Naive thymus-derived CD4-positive, alpha-beta T cell (primary cell): ENCODE results near the gene MYZAP. TPM values are rescaled to one million over a fixed set of nuclear protein-coding genes. Genes with fewer than 3 reads are reported as not detected.
A peak's percentile ranks its signal among the peaks of the same experiment; 100 is the strongest.

Source experiments
- ATAC-seq: fragments of 150-1000 bp; cut with Tn5 transposase; 2 replicates; pipeline ENCODE4 v1.10.0; 2021; ENCODE audit warnings: mild to moderate bottlenecking, moderate library complexity
- CTCF ChIA-PET: fragments of 350-600 bp; sonication (Branson Sonifier 250); formaldehyde crosslinking; loops from one replicate; lab custom pipeline; 2021; ENCODE audit warnings: antibody characterized with exemption; lab: Charles Lee
- POLR2A ChIA-PET: fragments of 350-600 bp; sonication (Branson Sonifier 250); formaldehyde crosslinking; loops from one replicate; lab custom pipeline; 2021; ENCODE audit warnings: antibody characterized with exemption, inconsistent platforms; lab: Charles Lee
- DNase-seq, 9 donors: peaks; one replicate each; pipeline versions ENCODE4 v3.0.0 to v3.0.0-alpha.2; 2020 to 2022; ENCODE audit warnings: mixed read lengths in 1 of 9
- H3K27ac ChIP-seq: one replicate; pipeline ENCODE4 v1.7.0; 2013; ENCODE audit warnings: mild to moderate bottlenecking, low read depth, low read length, moderate library complexity
- H3K27me3 ChIP-seq, 2 donors: one replicate each; pipeline ENCODE4 v1.7.0; 2013; ENCODE audit warnings: low read length in 2 of 2, mild to moderate bottlenecking in 2 of 2, moderate library complexity in 2 of 2; ENCODE audit not compliant: control insufficient read depth in 2 of 2, insufficient read depth in 2 of 2
- H3K36me3 ChIP-seq, 3 experiments: 1 replicate in 2 of 3; 2 replicates in 1 of 3; pipeline ENCODE4 v1.7.0; 2013; ENCODE audit warnings: low read length in 3 of 3, mild to moderate bottlenecking in 3 of 3, moderate library complexity in 1 of 3; ENCODE audit not compliant: insufficient read depth in 3 of 3, control insufficient read depth in 2 of 3
- H3K4me1 ChIP-seq, 2 donors: one replicate each; pipeline ENCODE4 v1.7.0; 2013; ENCODE audit warnings: low read length in 2 of 2, mild to moderate bottlenecking in 2 of 2, moderate library complexity in 1 of 2; ENCODE audit not compliant: control insufficient read depth in 2 of 2, insufficient read depth in 2 of 2
- H3K4me3 ChIP-seq: 2 replicates; pipeline ENCODE4 v1.7.0; 2013; ENCODE audit warnings: mild to moderate bottlenecking, low read length
- H3K9me3 ChIP-seq, 3 experiments: 1 replicate in 2 of 3; 2 replicates in 1 of 3; pipeline ENCODE4 v1.7.0; 2013; ENCODE audit warnings: low read length in 3 of 3; ENCODE audit not compliant: control insufficient read depth in 2 of 3
- H3K27ac Mint-ChIP-seq, 9 donors: one replicate each; pipeline ENCODE4 v1.8.0; 2020 to 2022; ENCODE audit warnings: mixed read lengths in 9 of 9, mild to moderate bottlenecking in 8 of 9, moderate library complexity in 5 of 9, inconsistent platforms in 2 of 9
- H3K27me3 Mint-ChIP-seq, 5 donors: one replicate each; pipeline ENCODE4 v1.8.0; 2021 to 2022; ENCODE audit warnings: mixed read lengths in 5 of 5, mild to moderate bottlenecking in 1 of 5
- H3K36me3 Mint-ChIP-seq, 5 donors: one replicate each; pipeline ENCODE4 v1.8.0; 2020 to 2022; ENCODE audit warnings: mixed read lengths in 5 of 5, mild to moderate bottlenecking in 3 of 5, inconsistent platforms in 1 of 5
- H3K4me1 Mint-ChIP-seq, 7 donors: one replicate each; pipeline ENCODE4 v1.8.0; 2020 to 2022; ENCODE audit warnings: mixed read lengths in 7 of 7, mild to moderate bottlenecking in 3 of 7, inconsistent platforms in 1 of 7
- H3K4me3 Mint-ChIP-seq, 10 donors: one replicate each; pipeline ENCODE4 v1.8.0; 2020 to 2022; ENCODE audit warnings: mild to moderate bottlenecking in 10 of 10, mixed read lengths in 10 of 10, moderate library complexity in 6 of 10, inconsistent platforms in 2 of 10
- H3K9me3 Mint-ChIP-seq, 11 donors: one replicate each; pipeline ENCODE4 v1.8.0; 2020 to 2022; ENCODE audit warnings: mixed read lengths in 11 of 11, mild to moderate bottlenecking in 4 of 11, inconsistent platforms in 1 of 11, moderate library complexity in 1 of 11
- intact Hi-C, 2 donors: fragments of 100-400 bp; cut with micrococcal nuclease; formaldehyde crosslinking; loops; one replicate each; pipeline ENCODE4 v1.15.1; 2023
- polyA plus RNA-seq, 2 donors: library from polyadenylated mRNA; unstranded; fragments of 300-500 nt; fragmentation: Illumina TruSeq; gene quantifications; one replicate each; pipeline ENCODE4 v1.2.3, GENCODE V29; 2021
- total RNA-seq, 6 experiments: library from RNA in 5 of 6; stranded (reverse) in 5 of 6; gene quantifications; 1 replicate in 5 of 6; 2 replicates in 1 of 6; pipeline ENCODE4 v1.2.3 and lab custom pipeline; 2021 to 2026

MYZAP gene
- total and polyA plus RNA-seq, 7 experiments from 2014 or later = 1.1 to 9.7 (median 2.2) TPM; not detected in 1

DNA sequence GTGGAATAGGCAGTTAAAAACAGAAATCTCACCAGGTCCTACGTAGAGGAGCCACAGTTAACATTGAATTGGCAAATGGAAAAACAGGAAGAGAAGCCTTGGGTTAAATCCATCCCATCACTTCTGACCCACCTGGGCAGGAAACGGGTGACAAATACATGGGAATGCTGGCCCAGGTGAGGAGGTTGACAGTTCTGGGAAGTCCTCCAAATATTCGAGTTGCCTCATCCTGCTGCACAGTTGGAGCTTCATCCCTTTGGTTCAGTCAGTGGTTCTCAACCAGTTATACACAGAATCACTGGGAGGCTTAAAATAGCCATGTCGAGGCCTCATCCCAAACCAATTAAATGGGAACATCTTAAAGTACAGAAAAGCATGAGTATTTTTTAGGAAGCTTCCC lies 5.3 kb downstream of the MYZAP start:
- no peak overlapping the region for H3K27ac Mint-ChIP-seq
- Histone ChIP-seq H3K27ac (no peak overlapping the region), H3K4me1 (peaks cover 0 to 5% of the 10 kb centered on the region in 2 donors), H3K36me3 (no peaks in the 10 kb centered on the region), H3K27me3 (no peaks in the 10 kb centered on the region), H3K9me3 (no peaks in the 10 kb centered on the region), H3K4me3 (no peak overlapping the region)
- ChIA-PET CTCF (no interaction called here), POLR2A (interaction anchor here (1.3 to 1.5 kb wide), 2 partner anchors 10 to 13 kb away, joined by 3 to 6 read pairs; no protein-coding TSS in a partner anchor)
- peaks cover 0 to 3% (median 0%) of the 10 kb centered on the region in 5 donors for H3K36me3 Mint-ChIP-seq
- H3K4me3 Mint-ChIP-seq = no peak overlapping the region
- intact Hi-C loops = no loop called here
- peaks cover 2 to 23% (median 13%) of the 10 kb centered on the region in 7 donors for H3K4me1 Mint-ChIP-seq
- H3K9me3 Mint-ChIP-seq = no peaks in the 10 kb centered on the region
- peaks cover 0 to 32% (median 7%) of the 10 kb centered on the region in 5 donors for H3K27me3 Mint-ChIP-seq
- DNase-seq (no peak), ATAC-seq (no peak)

DNA sequence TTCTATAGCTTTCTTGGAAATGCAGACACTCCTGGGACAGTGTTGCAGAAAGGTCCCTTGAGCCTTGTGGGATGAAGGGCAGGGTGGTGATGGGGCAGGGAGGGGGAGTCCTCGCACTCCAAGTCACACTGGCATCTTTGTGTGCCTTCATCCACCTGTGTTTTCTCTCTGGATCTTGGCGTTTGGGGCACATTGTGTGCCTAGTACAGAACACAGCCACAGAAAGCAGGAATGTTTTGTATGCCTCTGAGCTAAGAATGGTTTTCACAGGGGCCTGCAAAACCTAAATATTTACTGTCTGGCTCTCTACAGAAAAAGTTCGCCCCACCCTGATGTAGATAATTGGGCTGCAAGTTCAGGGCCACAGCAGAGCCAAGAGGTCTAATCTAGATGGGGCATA lies 5.7 kb downstream of the MYZAP start:
- Mint-ChIP-seq H3K27ac (peak overlapping the region in 1 of 9 donors; percentile 36), H3K36me3 (peaks cover 0 to 3% (median 0%) of the 10 kb centered on the region in 5 donors), H3K4me1 (peaks cover 2 to 19% (median 10%) of the 10 kb centered on the region in 7 donors), H3K9me3 (no peaks in the 10 kb centered on the region), H3K27me3 (peaks cover 0 to 31% (median 5%) of the 10 kb centered on the region in 5 donors), H3K4me3 (no peak overlapping the region)
- no peaks in the 10 kb centered on the region for H3K27me3 ChIP-seq
- H3K9me3 ChIP-seq = no peaks in the 10 kb centered on the region
- H3K4me3 ChIP-seq = no peak overlapping the region
- intact Hi-C loops = no loop called here
- ChIA-PET POLR2A (interaction anchor here (1.3 to 1.5 kb wide), 2 partner anchors 10 to 14 kb away, joined by 3 to 6 read pairs; no protein-coding TSS in a partner anchor), CTCF (no interaction called here)
- no peak for ATAC-seq
- no peak for DNase-seq
- peaks cover 0 to under 1% of the 10 kb centered on the region in 2 donors for H3K4me1 ChIP-seq
- no peak overlapping the region for H3K27ac ChIP-seq
- no peaks in the 10 kb centered on the region for H3K36me3 ChIP-seq

DNA sequence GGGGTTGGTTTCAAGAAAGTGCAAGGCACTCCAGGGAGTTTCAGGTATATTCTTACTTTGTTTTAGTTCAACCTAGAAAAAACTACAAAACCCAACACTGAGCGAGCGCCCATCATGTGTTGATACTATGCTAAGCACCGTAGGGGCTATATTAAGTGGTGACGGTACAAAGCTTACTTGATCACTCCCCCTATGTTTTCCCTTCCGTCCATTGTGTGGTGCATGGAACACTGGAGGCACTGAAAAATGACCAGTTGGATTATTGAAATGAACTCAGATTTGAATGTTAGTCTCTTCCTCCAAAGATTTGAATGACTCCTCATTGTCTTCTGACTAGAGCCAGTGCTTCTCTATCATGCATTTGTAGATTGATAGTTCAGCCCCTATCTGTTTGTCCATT lies 6.6 kb downstream of the MYZAP start:
- Histone ChIP-seq H3K4me3 (no peak overlapping the region), H3K27me3 (no peaks in the 10 kb centered on the region), H3K4me1 (no peaks in the 10 kb centered on the region), H3K27ac (no peak overlapping the region), H3K9me3 (no peaks in the 10 kb centered on the region), H3K36me3 (no peaks in the 10 kb centered on the region)
- no peaks in the 10 kb centered on the region for H3K9me3 Mint-ChIP-seq
- peaks cover 0 to 27% (median 0%) of the 10 kb centered on the region in 5 donors for H3K27me3 Mint-ChIP-seq
- H3K4me1 Mint-ChIP-seq = peaks cover 0 to 10% (median 4%) of the 10 kb centered on the region in 7 donors
- ChIA-PET POLR2A (interaction anchor here (1.5 kb wide), 1 partner anchor 11 kb away, joined by 6 read pairs; no protein-coding TSS in a partner anchor), CTCF (no interaction called here)
- no peak for ATAC-seq
- no peak overlapping the region for H3K4me3 Mint-ChIP-seq
- no peak for DNase-seq
- peak overlapping the region in 1 of 9 donors; percentile 28 for H3K27ac Mint-ChIP-seq
- peaks cover 0 to 3% (median 0%) of the 10 kb centered on the region in 5 donors for H3K36me3 Mint-ChIP-seq
- intact Hi-C loops = no loop called here

DNA sequence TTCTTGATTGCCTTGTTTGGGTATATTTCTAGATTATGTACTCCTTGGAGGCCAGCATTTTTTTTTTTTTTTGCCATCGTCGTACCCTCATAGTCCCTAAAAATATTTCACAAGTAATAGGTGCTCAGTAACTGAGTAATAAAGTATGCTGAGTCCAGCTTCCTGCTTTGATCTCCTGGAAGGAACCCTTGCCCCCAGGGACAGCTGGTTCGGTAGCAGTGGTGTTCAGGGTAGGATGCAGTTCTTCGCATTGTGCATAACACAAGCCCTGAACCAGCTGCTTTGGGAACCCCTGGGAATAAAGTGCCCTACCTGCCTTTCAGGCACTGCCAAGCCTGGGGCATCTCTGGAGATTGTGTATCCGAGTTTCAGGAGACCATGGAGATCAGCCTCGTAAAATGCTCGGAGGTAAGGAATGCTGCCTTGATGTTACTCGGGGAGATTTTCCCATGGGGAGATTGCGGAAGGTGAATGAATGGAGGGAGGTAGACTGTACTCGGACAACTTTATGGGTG lies 7.6 kb downstream of the MYZAP start:
- Histone ChIP-seq H3K9me3 (no peaks in the 10 kb centered on the region), H3K27me3 (no peaks in the 10 kb centered on the region), H3K4me1 (no peaks in the 10 kb centered on the region), H3K27ac (no peak overlapping the region), H3K4me3 (no peak overlapping the region), H3K36me3 (no peaks in the 10 kb centered on the region)
- ChIA-PET POLR2A (interaction anchor here (0.9 to 1.2 kb wide), 2 partner anchors 9 to 13 kb away, joined by 3 to 5 read pairs; no protein-coding TSS in a partner anchor), CTCF (no interaction called here)
- Mint-ChIP-seq H3K27me3 (peaks cover 0 to 27% (median 0%) of the 10 kb centered on the region in 5 donors), H3K9me3 (no peaks in the 10 kb centered on the region), H3K4me3 (no peak overlapping the region), H3K36me3 (no peaks in the 10 kb centered on the region), H3K27ac (no peak overlapping the region), H3K4me1 (peaks cover 0 to 10% (median 4%) of the 10 kb centered on the region in 7 donors)
- DNase-seq (no peak), ATAC-seq (no peak)
- intact Hi-C loops = no loop called here

DNA sequence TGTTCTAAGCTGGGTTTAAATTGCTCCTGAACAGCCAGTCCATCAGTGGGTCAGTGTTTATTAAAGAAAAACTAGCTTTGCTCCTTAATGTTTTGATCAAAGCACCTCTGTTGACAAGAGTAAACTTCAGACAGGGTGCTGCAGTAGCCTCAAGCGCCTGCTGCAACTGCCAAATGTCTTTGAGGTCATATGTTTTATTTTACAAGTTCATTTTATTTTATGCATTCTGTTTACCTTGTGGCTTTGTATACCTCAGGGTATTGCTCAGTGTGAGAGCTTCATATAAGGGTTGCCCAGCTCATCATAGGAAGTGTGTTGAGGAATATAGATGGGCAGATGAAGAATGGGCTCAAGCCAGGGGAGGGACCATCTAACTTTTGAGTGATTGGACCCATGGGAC lies 8.5 kb downstream of the MYZAP start:
- no peak overlapping the region for H3K4me3 ChIP-seq
- H3K36me3 ChIP-seq = no peaks in the 10 kb centered on the region
- intact Hi-C loops = no loop called here
- Mint-ChIP-seq H3K4me1 (peaks cover 0 to 10% (median 4%) of the 10 kb centered on the region in 7 donors), H3K4me3 (no peak overlapping the region), H3K9me3 (no peaks in the 10 kb centered on the region), H3K27me3 (peaks cover 0 to 26% (median 0%) of the 10 kb centered on the region in 5 donors), H3K36me3 (peaks cover 0 to 7% (median 0%) of the 10 kb centered on the region in 5 donors), H3K27ac (no peak overlapping the region)
- DNase-seq = no peak
- H3K27me3 ChIP-seq = no peaks in the 10 kb centered on the region
- POLR2A ChIA-PET = interaction anchor here (0.9 to 1.2 kb wide), 2 partner anchors 10 to 14 kb away, joined by 3 to 5 read pairs; no protein-coding TSS in a partner anchor
- H3K9me3 ChIP-seq = no peaks in the 10 kb centered on the region
- CTCF ChIA-PET = no interaction called here
- no peak overlapping the region for H3K27ac ChIP-seq
- no peak for ATAC-seq
- H3K4me1 ChIP-seq = no peaks in the 10 kb centered on the region

DNA sequence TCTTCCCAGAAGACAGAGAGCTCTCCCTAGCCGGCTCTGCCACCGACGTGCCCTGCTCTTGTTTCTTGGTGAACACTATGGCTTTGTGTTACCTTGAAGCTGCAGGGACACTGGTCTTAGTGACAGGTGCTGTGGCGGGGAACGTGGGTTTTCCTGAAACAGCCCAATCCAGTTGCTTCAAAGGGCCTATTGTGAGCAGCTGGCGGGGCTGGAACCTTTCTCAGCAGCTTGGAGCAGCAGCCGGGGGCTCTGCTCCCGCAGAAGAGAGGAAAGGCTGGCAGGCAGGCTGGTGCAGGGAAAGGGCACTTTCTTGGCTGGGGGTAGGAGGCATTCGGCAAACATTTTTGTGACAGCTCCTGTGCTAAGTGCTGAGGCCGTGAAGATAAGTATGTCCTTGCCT lies 12.8 kb downstream of the MYZAP start:
- Histone ChIP-seq H3K36me3 (no peaks in the 10 kb centered on the region), H3K27me3 (no peaks in the 10 kb centered on the region), H3K9me3 (no peaks in the 10 kb centered on the region), H3K27ac (no peak overlapping the region), H3K4me3 (no peak overlapping the region), H3K4me1 (no peaks in the 10 kb centered on the region)
- Mint-ChIP-seq H3K36me3 (peaks cover 0 to 16% (median 0%) of the 10 kb centered on the region in 5 donors), H3K4me1 (peaks cover 0 to 1% (median 0%) of the 10 kb centered on the region in 7 donors), H3K9me3 (no peaks in the 10 kb centered on the region), H3K27ac (no peak overlapping the region), H3K27me3 (peaks cover 0 to 25% (median 0%) of the 10 kb centered on the region in 5 donors), H3K4me3 (no peak overlapping the region)
- ChIA-PET POLR2A (no interaction called here), CTCF (no interaction called here)
- DNase-seq (no peak), ATAC-seq (no peak)
- intact Hi-C loops = no loop called here
